GM23338 (cell line): ENCODE data around the gene RBM7.

ENCODE experiments used
- EZH2 ChIP-seq: fragments of 200-600 bp; sonication (generic); IDR thresholded peaks from one replicate; pipeline ENCODE4 v1.8.0; 2017; ENCODE audit warnings: antibody characterized with exemption, mild to moderate bottlenecking, low read depth; ENCODE audit not compliant: unreplicated experiment
- EZH2phosphoT487 ChIP-seq: fragments of 200-600 bp; sonication (generic); IDR thresholded peaks from one replicate; pipeline ENCODE4 v1.8.1; 2018; ENCODE audit warnings: antibody characterized with exemption; ENCODE audit not compliant: unreplicated experiment
- JUNB ChIP-seq: IDR thresholded peaks from one replicate; pipeline ENCODE4 v1.6.1; 2016; ENCODE audit warnings: antibody characterized with exemption; ENCODE audit not compliant: unreplicated experiment
- POLR2AphosphoS5 ChIP-seq: IDR thresholded peaks from 2 replicates; pipeline ENCODE4 v1.6.1; 2016; ENCODE audit warnings: antibody characterized with exemption, low read depth
- ZNF114 ChIP-seq: fragments of 250-450 bp; sonication (Bioruptor Pico); IDR thresholded peaks from 2 replicates; pipeline ENCODE4 v1.5.0; 2020; ENCODE audit warnings: mild to moderate bottlenecking, moderate library complexity
- TF ChIP-seq, protein P1 (sequence below), 2 experiments: fragments of 200-600 bp in 1 of 2; sonication (generic) in 1 of 2; conservative IDR thresholded peaks; 2 replicates each; pipeline versions ENCODE4 v1.5.1 to v1.6.1; 2016 to 2017; ENCODE audit warnings: antibody characterized with exemption in 2 of 2, low read depth in 2 of 2, mild to moderate bottlenecking in 2 of 2, moderate library complexity in 1 of 2

DNA sequence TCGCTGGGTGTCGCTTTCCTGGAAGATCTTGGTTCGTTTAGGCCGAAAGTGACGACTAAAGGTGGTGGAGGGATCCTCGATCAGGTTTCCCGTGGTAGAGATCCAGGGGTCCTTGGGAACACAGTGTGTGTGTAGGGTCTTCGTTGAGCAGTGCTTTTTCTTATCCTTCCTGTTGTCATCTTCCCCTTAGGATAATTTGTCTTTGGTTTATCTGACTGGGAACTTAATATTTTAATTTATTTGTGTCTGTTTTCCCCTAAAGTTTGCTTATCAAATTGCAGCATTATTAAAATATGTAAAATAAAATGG, 403 bp downstream of the RBM7 start:
- TF ChIP-seq, protein P1, sequence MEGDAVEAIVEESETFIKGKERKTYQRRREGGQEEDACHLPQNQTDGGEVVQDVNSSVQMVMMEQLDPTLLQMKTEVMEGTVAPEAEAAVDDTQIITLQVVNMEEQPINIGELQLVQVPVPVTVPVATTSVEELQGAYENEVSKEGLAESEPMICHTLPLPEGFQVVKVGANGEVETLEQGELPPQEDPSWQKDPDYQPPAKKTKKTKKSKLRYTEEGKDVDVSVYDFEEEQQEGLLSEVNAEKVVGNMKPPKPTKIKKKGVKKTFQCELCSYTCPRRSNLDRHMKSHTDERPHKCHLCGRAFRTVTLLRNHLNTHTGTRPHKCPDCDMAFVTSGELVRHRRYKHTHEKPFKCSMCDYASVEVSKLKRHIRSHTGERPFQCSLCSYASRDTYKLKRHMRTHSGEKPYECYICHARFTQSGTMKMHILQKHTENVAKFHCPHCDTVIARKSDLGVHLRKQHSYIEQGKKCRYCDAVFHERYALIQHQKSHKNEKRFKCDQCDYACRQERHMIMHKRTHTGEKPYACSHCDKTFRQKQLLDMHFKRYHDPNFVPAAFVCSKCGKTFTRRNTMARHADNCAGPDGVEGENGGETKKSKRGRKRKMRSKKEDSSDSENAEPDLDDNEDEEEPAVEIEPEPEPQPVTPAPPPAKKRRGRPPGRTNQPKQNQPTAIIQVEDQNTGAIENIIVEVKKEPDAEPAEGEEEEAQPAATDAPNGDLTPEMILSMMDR (conservative IDR thresholded peaks at IDR 0.05; ENCODE audit: low read depth in 2 of 2) = no peak; a peak in 1 of 4 replicates
- TF ChIP-seq POLR2AphosphoS5 (no peak), EZH2phosphoT487 (no peak), JUNB (no peak), EZH2 (no peak), ZNF114 (CRISPR knock-in tag) (no peak)
